Endodermal cell (in vitro differentiated cells): ENCODE results near the gene SLC16A12. TPM values are rescaled to one million over a fixed set of nuclear protein-coding genes. Genes with fewer than 3 reads are reported as not detected.

Source experiments
- DNase-seq: peaks from one replicate; pipeline ENCODE4 v3.0.0-alpha.2; 2017
- H3K27ac ChIP-seq: 2 replicates; pipeline ENCODE4 v1.5.1; 2013; ENCODE audit warnings: mild to moderate bottlenecking, low read depth, low read length, moderate library complexity
- H3K27me3 ChIP-seq: 2 replicates; pipeline ENCODE4 v1.6.1; 2013; ENCODE audit warnings: mild to moderate bottlenecking, low read length, moderate library complexity; ENCODE audit not compliant: insufficient read depth, control insufficient read depth, poor library complexity, severe bottlenecking
- H3K36me3 ChIP-seq: 2 replicates; pipeline ENCODE4 v1.7.0; 2013; ENCODE audit warnings: mild to moderate bottlenecking, low read length, moderate library complexity; ENCODE audit not compliant: control insufficient read depth, insufficient read depth
- H3K4me1 ChIP-seq: one replicate; pipeline ENCODE4 v1.7.0; 2013; ENCODE audit warnings: low read length; ENCODE audit not compliant: control insufficient read depth, insufficient read depth
- H3K4me3 ChIP-seq: 2 replicates; pipeline ENCODE4 v1.5.1; 2013; ENCODE audit warnings: mild to moderate bottlenecking, low read length, moderate library complexity
- H3K9ac ChIP-seq: 2 replicates; pipeline ENCODE4 v1.6.1; 2013; ENCODE audit warnings: mild to moderate bottlenecking, low read length, moderate library complexity; ENCODE audit not compliant: poor library complexity, severe bottlenecking; ENCODE audit errors: extremely low read depth
- H3K9me3 ChIP-seq: 2 replicates; pipeline ENCODE4 v1.6.1; 2013; ENCODE audit warnings: mild to moderate bottlenecking, low read length, moderate library complexity; ENCODE audit not compliant: control insufficient read depth
- H3K27ac Mint-ChIP-seq: 2 replicates; pipeline ENCODE4 v1.8.0; 2020; ENCODE audit warnings: mixed read lengths
- H3K27me3 Mint-ChIP-seq: 2 replicates; pipeline ENCODE4 v1.8.0; 2021; ENCODE audit warnings: mild to moderate bottlenecking, mixed read lengths; ENCODE audit not compliant: insufficient read depth
- H3K36me3 Mint-ChIP-seq: 2 replicates; pipeline ENCODE4 v1.8.0; 2020; ENCODE audit warnings: low read depth, mixed read lengths
- H3K4me1 Mint-ChIP-seq: 2 replicates; pipeline ENCODE4 v1.8.0; 2020; ENCODE audit warnings: mixed read lengths
- H3K4me3 Mint-ChIP-seq: 2 replicates; pipeline ENCODE4 v1.8.0; 2020; ENCODE audit warnings: mild to moderate bottlenecking, moderate library complexity, mixed read lengths
- H3K9me3 Mint-ChIP-seq: 2 replicates; pipeline ENCODE4 v1.8.0; 2020; ENCODE audit warnings: mild to moderate bottlenecking, mixed read lengths
- CTCF ChIP-seq: fragments of 200-600 bp; sonication (generic); conservative IDR thresholded peaks from 2 replicates; pipeline ENCODE4 v1.5.0; 2021; ENCODE audit warnings: antibody characterized with exemption, mild to moderate bottlenecking
- WGBS, 2 experiments: methylation state at CpG; one replicate each; pipeline versions ENCODE4 v1.1.5 to v1.1.7; 2013; ENCODE audit warnings: missing lambda C conversion rate in 2 of 2, mixed read lengths in 1 of 2; ENCODE audit not compliant: insufficient coverage in 1 of 2, insufficient read length in 1 of 2; 5-methylcytosine and 5-hydroxymethylcytosine counted together
- total RNA-seq, 2 donors: library from RNA; stranded (reverse); fragmentation: NEBNext Ultra II Directional in 1 of 2; extraction: Animal tissue kit (Norgen Biotek cat#: 25700) in 1 of 2; gene quantifications; 2 replicates in 1 of 2; 3 replicates in 1 of 2; pipeline ENCODE4 v1.2.1, GENCODE V29; 2021

SLC16A12 gene
- total RNA-seq, 2 donors from 2014 or later: 0.33 to 2.3 TPM

GRCh38 chr10:89494068-89494467 lies 41.3 kb downstream of the SLC16A12 start:
- H3K4me3 Mint-ChIP-seq: no peak overlapping the region
- no peaks in the 10 kb centered on the region for H3K27me3 Mint-ChIP-seq
- H3K27ac Mint-ChIP-seq: no peak overlapping the region
- DNase-seq: no peak
- H3K9ac ChIP-seq: no peak overlapping the region
- no peak overlapping the region for H3K4me3 ChIP-seq
- H3K36me3 ChIP-seq: no peaks in the 10 kb centered on the region
- H3K36me3 Mint-ChIP-seq: no peaks in the 10 kb centered on the region
- H3K4me1 Mint-ChIP-seq: peaks cover 15% of the 10 kb centered on the region
- no peak for TF ChIP-seq CTCF
- no peaks in the 10 kb centered on the region for H3K27me3 ChIP-seq
- H3K9me3 ChIP-seq: no peaks in the 10 kb centered on the region
- H3K4me1 ChIP-seq: no peaks in the 10 kb centered on the region
- WGBS, 2 experiments: 94 to 97% methylated on average over 4 to 5 of the region's 5 CpGs
- H3K27ac ChIP-seq: no peak overlapping the region
- no peaks in the 10 kb centered on the region for H3K9me3 Mint-ChIP-seq

GRCh38 chr10:89491932-89492331 lies 43.5 kb downstream of the SLC16A12 start:
- 96% methylated on average over 2 of the region's 2 CpGs; no CpG with 5 or more reads in 1 of the 2 experiments for WGBS, 2 experiments
- H3K9me3 Mint-ChIP-seq: no peaks in the 10 kb centered on the region

GRCh38 chr10:89490596-89491335 lies 44.6 kb downstream of the SLC16A12 start:
- Histone ChIP-seq H3K4me3 (no peak overlapping the region), H3K9me3 (no peaks in the 10 kb centered on the region), H3K36me3 (no peaks in the 10 kb centered on the region), H3K27ac (no peak overlapping the region), H3K4me1 (no peaks in the 10 kb centered on the region), H3K9ac (no peak overlapping the region), H3K27me3 (no peaks in the 10 kb centered on the region)
- no peaks in the 10 kb centered on the region for H3K27me3 Mint-ChIP-seq
- no peak for DNase-seq
- no peak overlapping the region for H3K4me3 Mint-ChIP-seq
- WGBS, 2 experiments: 97% methylated on average over 4 of the region's 4 CpGs; no CpG with 5 or more reads in 1 of the 2 experiments
- H3K9me3 Mint-ChIP-seq: no peaks in the 10 kb centered on the region
- TF ChIP-seq CTCF: no peak
- H3K36me3 Mint-ChIP-seq: no peaks in the 10 kb centered on the region
- H3K4me1 Mint-ChIP-seq: peaks cover 15% of the 10 kb centered on the region
- no peak overlapping the region for H3K27ac Mint-ChIP-seq

More at GRCh38 chr10:89491932-89492331, 43.5 kb downstream of the SLC16A12 start:
- H3K4me3 Mint-ChIP-seq: no peak overlapping the region
- no peaks in the 10 kb centered on the region for H3K36me3 Mint-ChIP-seq
- Histone ChIP-seq H3K36me3 (no peaks in the 10 kb centered on the region), H3K4me3 (no peak overlapping the region), H3K9ac (no peak overlapping the region), H3K27ac (no peak overlapping the region), H3K9me3 (no peaks in the 10 kb centered on the region), H3K27me3 (no peaks in the 10 kb centered on the region), H3K4me1 (no peaks in the 10 kb centered on the region)
- H3K4me1 Mint-ChIP-seq: peaks cover 15% of the 10 kb centered on the region
- TF ChIP-seq CTCF: no peak
- no peak for DNase-seq
- H3K27ac Mint-ChIP-seq: no peak overlapping the region
- H3K27me3 Mint-ChIP-seq: no peaks in the 10 kb centered on the region
